HepG2 (cell line): Measurements from ENCODE around the gene IL1R1. TPM values are rescaled to one million over a fixed set of nuclear protein-coding genes. Genes with fewer than 3 reads are reported as not detected.

ENCODE experiments used
- JUN ChIP-seq: sonication (generic); formaldehyde crosslinking; IDR thresholded peaks from 2 replicates; pipeline ENCODE4 v1.4.0; 2020; ENCODE audit warnings: mild to moderate bottlenecking, missing genetic modification reagents
- SP4 ChIP-seq: sonication (generic); formaldehyde crosslinking; IDR thresholded peaks from 2 replicates; pipeline ENCODE4 v1.8.1; 2023; ENCODE audit warnings: mild to moderate bottlenecking, missing genetic modification reagents
- ZKSCAN1 ChIP-seq: fragments of 150-350 bp; IDR thresholded peaks from 2 replicates; pipeline ENCODE4 v1.6.1; 2014; ENCODE audit warnings: low read length
- ZNF230 ChIP-seq: sonication (generic); formaldehyde crosslinking; IDR thresholded peaks from 2 replicates; pipeline ENCODE4 v1.4.0; 2020; ENCODE audit warnings: mild to moderate bottlenecking, missing genetic modification reagents
- ZNF367 ChIP-seq: sonication (generic); formaldehyde crosslinking; IDR thresholded peaks from 2 replicates; pipeline ENCODE4 v1.4.0; 2020; ENCODE audit warnings: missing genetic modification reagents, borderline replicate concordance
- ZSCAN25 ChIP-seq: sonication (generic); formaldehyde crosslinking; IDR thresholded peaks from 2 replicates; pipeline ENCODE4 v1.8.0; 2022; ENCODE audit warnings: mild to moderate bottlenecking, missing genetic modification reagents
- polyA plus RNA-seq, 8 experiments: library from polyadenylated mRNA; depleted of rRNA in 3 of 8; stranded (reverse) in 7 of 8; unstranded in 1 of 8; fragments of >200 nt; fragmentation: Illumina TruSeq in 4 of 8; extraction: Trizol in 4 of 8; gene quantifications; 2 replicates each; pipeline versions ENCODE4 v1.2.1 to v1.2.3, GENCODE V29; 2011 to 2016; ENCODE audit warnings: low read depth in 4 of 8, missing spikeins in 1 of 8, mixed read lengths in 1 of 8; ENCODE audit not compliant: insufficient read depth in 1 of 8
- total RNA-seq, 5 experiments: library from RNA; depleted of rRNA; stranded (reverse); fragments of >200 nt; fragmentation: Illumina TruSeq; extraction: Trizol; gene quantifications; 2 replicates each; pipeline ENCODE4 v1.2.3, GENCODE V29; 2016; ENCODE audit warnings: low read depth in 1 of 5
- TF ChIP-seq, protein P1 (sequence below): sonication (generic); formaldehyde crosslinking; IDR thresholded peaks from 2 replicates; pipeline ENCODE4 v1.9.0; 2021; ENCODE audit warnings: mild to moderate bottlenecking, missing genetic modification reagents
- TF ChIP-seq, protein P2 (sequence below), 2 experiments: IDR thresholded peaks; 2 replicates each; pipeline ENCODE4 v1.6.1; 2011 to 2012; ENCODE audit warnings: low read length in 2 of 2, borderline replicate concordance in 1 of 2, low read depth in 1 of 2, mild to moderate bottlenecking in 1 of 2, moderate library complexity in 1 of 2
- TF ChIP-seq, protein P3 (sequence below): sonication (generic); formaldehyde crosslinking; IDR thresholded peaks from 2 replicates; pipeline ENCODE4 v1.4.0; 2020; ENCODE audit warnings: missing genetic modification reagents
- TF ChIP-seq, protein P4 (sequence below): sonication (generic); formaldehyde crosslinking; IDR thresholded peaks from 2 replicates; pipeline ENCODE4 v1.5.1; 2020; ENCODE audit warnings: mild to moderate bottlenecking, missing genetic modification reagents
- TF ChIP-seq, protein P5 (sequence below): sonication (generic); formaldehyde crosslinking; conservative IDR thresholded peaks from 2 replicates; pipeline ENCODE4 v1.4.0; 2020; ENCODE audit warnings: missing genetic modification reagents

IL1R1 gene
- total and polyA plus RNA-seq, 2 of the 13 experiments (the other 11 are each of a cell fraction or from before 2014, with no cell fraction given), result 38.0 to 93.1 TPM

DNA sequence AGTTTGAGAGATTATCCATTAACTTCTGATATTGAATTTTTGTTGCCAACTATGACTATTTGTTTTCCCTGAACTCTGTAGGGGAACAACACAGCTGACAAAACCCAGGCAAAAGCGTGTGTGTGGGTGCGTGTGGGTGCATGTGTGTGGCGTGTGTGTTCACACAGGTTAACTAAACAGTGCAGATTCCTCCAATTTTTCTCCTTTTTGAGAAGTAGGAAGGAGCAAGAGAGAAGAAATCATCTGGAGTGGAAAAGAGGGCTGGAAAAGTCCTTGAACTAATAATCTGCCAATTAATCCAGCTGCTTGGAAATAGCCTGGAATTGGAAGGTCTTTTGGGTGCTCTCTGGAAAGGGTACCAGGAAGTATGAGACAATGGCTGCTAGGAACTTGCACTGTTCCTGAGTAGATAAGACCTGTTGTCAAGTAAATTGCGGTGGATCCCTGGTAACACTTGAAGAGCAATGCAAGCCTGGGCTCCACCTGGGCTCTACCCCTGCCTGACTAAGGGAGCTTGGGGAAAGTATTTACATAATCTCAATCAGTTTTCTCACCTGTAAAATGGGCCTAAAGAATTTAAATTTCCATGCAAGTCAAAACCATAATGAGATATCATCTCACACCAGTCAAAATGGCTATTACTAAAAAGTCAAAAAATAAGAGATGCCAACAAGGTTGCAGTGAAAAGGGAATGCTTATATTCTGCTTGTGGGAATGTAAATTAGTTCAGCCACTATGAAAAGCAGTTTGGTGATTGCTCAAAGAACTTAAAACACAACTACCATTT lies 40.5 kb upstream of the IL1R1 start (continued):
- no peak for TF ChIP-seq ZSCAN25 (CRISPR knock-in tag)
- 0 out of 2 replicates have a peak, but pooled peaks have one; percentile 54 for TF ChIP-seq ZNF367 (CRISPR knock-in tag)
- TF ChIP-seq, protein P1, sequence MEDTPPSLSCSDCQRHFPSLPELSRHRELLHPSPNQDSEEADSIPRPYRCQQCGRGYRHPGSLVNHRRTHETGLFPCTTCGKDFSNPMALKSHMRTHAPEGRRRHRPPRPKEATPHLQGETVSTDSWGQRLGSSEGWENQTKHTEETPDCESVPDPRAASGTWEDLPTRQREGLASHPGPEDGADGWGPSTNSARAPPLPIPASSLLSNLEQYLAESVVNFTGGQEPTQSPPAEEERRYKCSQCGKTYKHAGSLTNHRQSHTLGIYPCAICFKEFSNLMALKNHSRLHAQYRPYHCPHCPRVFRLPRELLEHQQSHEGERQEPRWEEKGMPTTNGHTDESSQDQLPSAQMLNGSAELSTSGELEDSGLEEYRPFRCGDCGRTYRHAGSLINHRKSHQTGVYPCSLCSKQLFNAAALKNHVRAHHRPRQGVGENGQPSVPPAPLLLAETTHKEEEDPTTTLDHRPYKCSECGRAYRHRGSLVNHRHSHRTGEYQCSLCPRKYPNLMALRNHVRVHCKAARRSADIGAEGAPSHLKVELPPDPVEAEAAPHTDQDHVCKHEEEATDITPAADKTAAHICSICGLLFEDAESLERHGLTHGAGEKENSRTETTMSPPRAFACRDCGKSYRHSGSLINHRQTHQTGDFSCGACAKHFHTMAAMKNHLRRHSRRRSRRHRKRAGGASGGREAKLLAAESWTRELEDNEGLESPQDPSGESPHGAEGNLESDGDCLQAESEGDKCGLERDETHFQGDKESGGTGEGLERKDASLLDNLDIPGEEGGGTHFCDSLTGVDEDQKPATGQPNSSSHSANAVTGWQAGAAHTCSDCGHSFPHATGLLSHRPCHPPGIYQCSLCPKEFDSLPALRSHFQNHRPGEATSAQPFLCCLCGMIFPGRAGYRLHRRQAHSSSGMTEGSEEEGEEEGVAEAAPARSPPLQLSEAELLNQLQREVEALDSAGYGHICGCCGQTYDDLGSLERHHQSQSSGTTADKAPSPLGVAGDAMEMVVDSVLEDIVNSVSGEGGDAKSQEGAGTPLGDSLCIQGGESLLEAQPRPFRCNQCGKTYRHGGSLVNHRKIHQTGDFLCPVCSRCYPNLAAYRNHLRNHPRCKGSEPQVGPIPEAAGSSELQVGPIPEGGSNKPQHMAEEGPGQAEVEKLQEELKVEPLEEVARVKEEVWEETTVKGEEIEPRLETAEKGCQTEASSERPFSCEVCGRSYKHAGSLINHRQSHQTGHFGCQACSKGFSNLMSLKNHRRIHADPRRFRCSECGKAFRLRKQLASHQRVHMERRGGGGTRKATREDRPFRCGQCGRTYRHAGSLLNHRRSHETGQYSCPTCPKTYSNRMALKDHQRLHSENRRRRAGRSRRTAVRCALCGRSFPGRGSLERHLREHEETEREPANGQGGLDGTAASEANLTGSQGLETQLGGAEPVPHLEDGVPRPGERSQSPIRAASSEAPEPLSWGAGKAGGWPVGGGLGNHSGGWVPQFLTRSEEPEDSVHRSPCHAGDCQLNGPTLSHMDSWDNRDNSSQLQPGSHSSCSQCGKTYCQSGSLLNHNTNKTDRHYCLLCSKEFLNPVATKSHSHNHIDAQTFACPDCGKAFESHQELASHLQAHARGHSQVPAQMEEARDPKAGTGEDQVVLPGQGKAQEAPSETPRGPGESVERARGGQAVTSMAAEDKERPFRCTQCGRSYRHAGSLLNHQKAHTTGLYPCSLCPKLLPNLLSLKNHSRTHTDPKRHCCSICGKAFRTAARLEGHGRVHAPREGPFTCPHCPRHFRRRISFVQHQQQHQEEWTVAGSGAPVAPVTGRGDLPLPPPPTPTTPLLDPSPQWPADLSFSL (CRISPR knock-in tag), result peak; percentile 68; the same call in 1 of the 2 replicates
- TF ChIP-seq SP4, result no peak
- TF ChIP-seq JUN (CRISPR knock-in tag), result no peak
- TF ChIP-seq, protein P2, sequence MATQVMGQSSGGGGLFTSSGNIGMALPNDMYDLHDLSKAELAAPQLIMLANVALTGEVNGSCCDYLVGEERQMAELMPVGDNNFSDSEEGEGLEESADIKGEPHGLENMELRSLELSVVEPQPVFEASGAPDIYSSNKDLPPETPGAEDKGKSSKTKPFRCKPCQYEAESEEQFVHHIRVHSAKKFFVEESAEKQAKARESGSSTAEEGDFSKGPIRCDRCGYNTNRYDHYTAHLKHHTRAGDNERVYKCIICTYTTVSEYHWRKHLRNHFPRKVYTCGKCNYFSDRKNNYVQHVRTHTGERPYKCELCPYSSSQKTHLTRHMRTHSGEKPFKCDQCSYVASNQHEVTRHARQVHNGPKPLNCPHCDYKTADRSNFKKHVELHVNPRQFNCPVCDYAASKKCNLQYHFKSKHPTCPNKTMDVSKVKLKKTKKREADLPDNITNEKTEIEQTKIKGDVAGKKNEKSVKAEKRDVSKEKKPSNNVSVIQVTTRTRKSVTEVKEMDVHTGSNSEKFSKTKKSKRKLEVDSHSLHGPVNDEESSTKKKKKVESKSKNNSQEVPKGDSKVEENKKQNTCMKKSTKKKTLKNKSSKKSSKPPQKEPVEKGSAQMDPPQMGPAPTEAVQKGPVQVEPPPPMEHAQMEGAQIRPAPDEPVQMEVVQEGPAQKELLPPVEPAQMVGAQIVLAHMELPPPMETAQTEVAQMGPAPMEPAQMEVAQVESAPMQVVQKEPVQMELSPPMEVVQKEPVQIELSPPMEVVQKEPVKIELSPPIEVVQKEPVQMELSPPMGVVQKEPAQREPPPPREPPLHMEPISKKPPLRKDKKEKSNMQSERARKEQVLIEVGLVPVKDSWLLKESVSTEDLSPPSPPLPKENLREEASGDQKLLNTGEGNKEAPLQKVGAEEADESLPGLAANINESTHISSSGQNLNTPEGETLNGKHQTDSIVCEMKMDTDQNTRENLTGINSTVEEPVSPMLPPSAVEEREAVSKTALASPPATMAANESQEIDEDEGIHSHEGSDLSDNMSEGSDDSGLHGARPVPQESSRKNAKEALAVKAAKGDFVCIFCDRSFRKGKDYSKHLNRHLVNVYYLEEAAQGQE (IDR thresholded peaks at IDR 0.05; ENCODE audit: borderline replicate concordance in 1 of 2, low read depth in 1 of 2, low read length in 2 of 2), result no peak
- TF ChIP-seq ZKSCAN1, result no peak
- no peak for TF ChIP-seq ZNF230 (CRISPR knock-in tag)
- TF ChIP-seq, protein P3, sequence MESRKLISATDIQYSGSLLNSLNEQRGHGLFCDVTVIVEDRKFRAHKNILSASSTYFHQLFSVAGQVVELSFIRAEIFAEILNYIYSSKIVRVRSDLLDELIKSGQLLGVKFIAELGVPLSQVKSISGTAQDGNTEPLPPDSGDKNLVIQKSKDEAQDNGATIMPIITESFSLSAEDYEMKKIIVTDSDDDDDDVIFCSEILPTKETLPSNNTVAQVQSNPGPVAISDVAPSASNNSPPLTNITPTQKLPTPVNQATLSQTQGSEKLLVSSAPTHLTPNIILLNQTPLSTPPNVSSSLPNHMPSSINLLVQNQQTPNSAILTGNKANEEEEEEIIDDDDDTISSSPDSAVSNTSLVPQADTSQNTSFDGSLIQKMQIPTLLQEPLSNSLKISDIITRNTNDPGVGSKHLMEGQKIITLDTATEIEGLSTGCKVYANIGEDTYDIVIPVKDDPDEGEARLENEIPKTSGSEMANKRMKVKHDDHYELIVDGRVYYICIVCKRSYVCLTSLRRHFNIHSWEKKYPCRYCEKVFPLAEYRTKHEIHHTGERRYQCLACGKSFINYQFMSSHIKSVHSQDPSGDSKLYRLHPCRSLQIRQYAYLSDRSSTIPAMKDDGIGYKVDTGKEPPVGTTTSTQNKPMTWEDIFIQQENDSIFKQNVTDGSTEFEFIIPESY (CRISPR knock-in tag), result no peak
- TF ChIP-seq, protein P4, sequence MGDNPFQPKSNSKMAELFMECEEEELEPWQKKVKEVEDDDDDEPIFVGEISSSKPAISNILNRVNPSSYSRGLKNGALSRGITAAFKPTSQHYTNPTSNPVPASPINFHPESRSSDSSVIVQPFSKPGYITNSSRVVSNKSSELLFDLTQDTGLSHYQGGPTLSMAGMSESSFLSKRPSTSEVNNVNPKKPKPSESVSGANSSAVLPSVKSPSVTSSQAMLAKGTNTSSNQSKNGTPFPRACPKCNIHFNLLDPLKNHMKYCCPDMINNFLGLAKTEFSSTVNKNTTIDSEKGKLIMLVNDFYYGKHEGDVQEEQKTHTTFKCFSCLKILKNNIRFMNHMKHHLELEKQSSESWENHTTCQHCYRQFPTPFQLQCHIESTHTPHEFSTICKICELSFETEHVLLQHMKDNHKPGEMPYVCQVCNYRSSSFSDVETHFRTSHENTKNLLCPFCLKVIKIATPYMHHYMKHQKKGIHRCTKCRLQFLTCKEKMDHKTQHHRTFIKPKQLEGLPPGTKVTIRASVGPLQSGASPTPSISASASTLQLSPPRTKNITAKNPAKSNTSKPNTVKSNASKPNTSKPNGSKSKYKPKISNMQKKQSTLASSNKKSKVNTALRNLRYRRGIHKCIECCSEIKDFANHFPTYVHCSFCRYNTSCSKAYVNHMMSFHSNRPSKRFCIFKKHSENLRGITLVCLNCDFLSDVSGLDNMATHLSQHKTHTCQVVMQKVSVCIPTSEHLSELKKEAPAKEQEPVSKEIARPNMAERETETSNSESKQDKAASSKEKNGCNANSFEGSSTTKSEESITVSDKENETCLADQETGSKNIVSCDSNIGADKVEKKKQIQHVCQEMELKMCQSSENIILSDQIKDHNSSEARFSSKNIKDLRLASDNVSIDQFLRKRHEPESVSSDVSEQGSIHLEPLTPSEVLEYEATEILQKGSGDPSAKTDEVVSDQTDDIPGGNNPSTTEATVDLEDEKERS (CRISPR knock-in tag), result no peak
- TF ChIP-seq, protein P5, sequence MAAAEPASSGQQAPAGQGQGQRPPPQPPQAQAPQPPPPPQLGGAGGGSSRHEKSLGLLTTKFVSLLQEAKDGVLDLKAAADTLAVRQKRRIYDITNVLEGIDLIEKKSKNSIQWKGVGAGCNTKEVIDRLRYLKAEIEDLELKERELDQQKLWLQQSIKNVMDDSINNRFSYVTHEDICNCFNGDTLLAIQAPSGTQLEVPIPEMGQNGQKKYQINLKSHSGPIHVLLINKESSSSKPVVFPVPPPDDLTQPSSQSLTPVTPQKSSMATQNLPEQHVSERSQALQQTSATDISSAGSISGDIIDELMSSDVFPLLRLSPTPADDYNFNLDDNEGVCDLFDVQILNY, result no peak
